D721Med (cell line): Measurements from ENCODE around the gene PHC1.
A peak's percentile ranks its signal among the peaks of the same experiment; 100 is the strongest.
"Not testable (repeated sequence)": the region's sequence is repeated elsewhere in the genome, so short reads cannot be mapped to it uniquely, and the experiment has no call there.

ENCODE experiments used
- DNase-seq: peaks from one replicate; pipeline ENCODE4 v3.0.0; 2011; ENCODE audit warnings: low spot score; ENCODE audit not compliant: insufficient read length
- FAIRE-seq: peaks from 2 replicates; lab custom pipeline; 2011; peaks lifted over from hg19 to GRCh38; lab: Jason Lieb, UNC
- CTCF ChIP-seq: IDR thresholded peaks from 2 replicates; pipeline ENCODE4 v1.5.1; 2012; ENCODE audit warnings: mild to moderate bottlenecking, control low read depth; ENCODE audit not compliant: insufficient read depth; ENCODE audit errors: missing control alignments

The PHC1 gene

DNA sequence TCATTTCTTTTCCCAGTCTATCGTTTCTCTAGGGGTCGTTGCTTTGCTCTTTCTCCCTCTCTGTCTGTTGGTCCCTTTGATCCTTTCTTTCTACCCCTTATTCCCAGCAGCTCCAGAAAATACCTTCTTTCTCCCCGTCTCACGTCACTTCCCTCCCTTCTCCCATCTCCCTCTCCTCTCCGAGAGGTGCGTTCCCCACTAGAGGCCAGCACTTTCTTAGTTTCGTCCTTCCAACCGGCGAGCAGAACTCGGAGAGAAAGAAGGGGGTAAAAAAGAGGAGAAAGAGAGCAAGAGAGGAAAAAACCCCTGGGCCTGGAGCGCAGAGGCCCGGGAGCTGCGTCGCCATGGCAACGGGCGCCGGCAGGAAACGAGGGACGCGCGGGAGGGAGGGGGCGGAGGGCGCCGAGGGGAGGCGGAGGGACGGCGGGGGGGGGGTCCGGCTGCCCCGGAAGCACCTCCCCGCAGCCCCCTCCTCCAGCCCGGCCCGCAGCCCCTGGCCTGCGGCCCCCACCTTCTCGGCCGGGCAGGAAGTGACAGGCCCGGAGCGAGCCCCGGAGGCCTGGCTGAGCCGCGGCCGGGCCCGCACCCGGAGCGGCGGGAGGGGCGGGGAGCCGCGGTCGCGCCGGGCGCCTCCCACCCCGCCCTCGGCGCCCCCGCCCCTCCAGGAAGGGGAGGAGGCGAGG, at the start of gene PHC1:
TSS of gene PHC1 (plus strand) at position 477 of the 683 bp plus-strand sequence. CDS start 3,169 bp downstream, outside the sequence.
- not testable (repeated sequence) for FAIRE-seq

DNA sequence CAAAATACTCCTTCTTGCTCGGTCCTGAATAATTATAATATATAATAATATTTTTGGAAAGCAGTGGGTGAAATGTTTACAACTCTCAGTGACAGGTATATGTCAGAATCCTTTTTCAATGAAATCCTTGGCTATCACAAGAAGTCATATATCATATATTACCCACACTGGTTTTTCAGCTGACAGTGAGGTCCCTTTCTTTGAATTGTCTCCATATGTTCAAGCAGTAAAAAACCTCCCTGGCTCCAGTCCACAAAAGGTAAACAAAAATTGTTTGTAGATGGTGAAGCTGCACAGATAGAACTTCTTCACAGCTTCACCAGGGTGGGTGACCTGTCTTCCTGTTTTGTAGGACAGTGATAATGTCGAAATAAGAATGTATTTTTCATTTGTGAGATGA, 47.9 kb upstream of the PHC1 start:
- DNase-seq (no peak), FAIRE-seq (no peak)
- no peak for TF ChIP-seq CTCF

More for the DNA sequence above, at the start of gene PHC1:
- peak; percentile 34 for DNase-seq
- TF ChIP-seq CTCF: peak; percentile 9

- DNase-seq (no peak), FAIRE-seq (no peak)
- no peak for TF ChIP-seq CTCF
Observed at GRCh38 chr12:8867009-8867408, 47.3 kb upstream of the PHC1 start.

- no peak for DNase-seq
- no peak for FAIRE-seq
- TF ChIP-seq CTCF: no peak
Observed at GRCh38 chr12:8867786-8868185, 46.5 kb upstream of the PHC1 start.

DNA sequence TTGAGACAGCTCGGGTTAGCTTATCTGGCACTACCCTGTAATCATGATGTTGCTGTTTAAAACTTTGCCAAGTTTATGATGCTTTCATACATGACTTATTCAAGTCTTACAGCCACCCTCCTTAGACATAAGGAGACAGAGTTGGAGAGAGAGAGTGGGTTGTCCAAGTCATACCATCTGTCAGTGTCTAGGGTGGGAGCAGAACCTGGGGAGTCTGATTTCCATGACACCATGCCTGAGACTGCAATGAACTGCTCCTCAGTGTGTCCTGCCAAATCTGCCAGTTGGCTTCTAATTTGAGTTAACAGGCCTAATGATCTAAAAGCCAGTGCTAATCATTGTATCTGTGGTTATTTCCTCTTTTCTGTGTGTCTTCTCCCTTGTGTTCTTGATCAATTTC, 43.7 kb upstream of the PHC1 start:
- no peak for DNase-seq
- no peak for FAIRE-seq
- TF ChIP-seq CTCF: no peak

GRCh38 chr12:8871068-8871467, 43.2 kb upstream of the PHC1 start:
- FAIRE-seq (no peak), DNase-seq (no peak)
- no peak for TF ChIP-seq CTCF

DNA sequence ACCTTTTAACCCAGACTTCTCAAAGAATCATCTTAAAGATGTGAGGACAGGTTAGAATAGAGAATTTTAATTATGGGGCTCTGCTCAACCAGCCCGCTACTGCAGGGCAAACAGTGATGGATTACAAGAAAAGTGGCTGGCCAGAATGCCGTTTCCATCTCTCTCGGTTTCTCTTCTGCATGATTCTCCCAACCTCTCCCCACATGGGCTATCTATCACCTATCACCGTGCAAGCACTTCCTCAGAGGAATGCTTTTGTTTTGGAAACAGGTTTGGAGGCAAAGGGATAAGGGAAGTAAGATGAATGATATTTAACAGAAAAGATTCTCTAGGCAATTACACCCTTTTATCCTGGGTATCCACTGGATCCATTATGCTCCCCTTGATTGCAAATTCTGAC, 37.4 kb upstream of the PHC1 start:
- no peak for TF ChIP-seq CTCF
- FAIRE-seq: no peak

More for the DNA sequence above, 37.4 kb upstream of the PHC1 start:
- DNase-seq: no peak
